Neutrophil (primary cell): ENCODE data around the gene GAREM2.

Experiments used
- H3K27ac ChIP-seq: fragments of 200-600 bp; sonication (generic); 2 replicates; pipeline ENCODE4 v1.5.1; 2016; ENCODE audit warnings: mild to moderate bottlenecking, moderate library complexity
- H3K27me3 ChIP-seq: fragments of 200-600 bp; sonication (generic); 2 replicates; pipeline ENCODE4 v1.6.0; 2016; ENCODE audit warnings: mild to moderate bottlenecking
- H3K36me3 ChIP-seq: fragments of 200-600 bp; sonication (generic); 2 replicates; pipeline ENCODE4 v1.5.1; 2017
- H3K4me1 ChIP-seq, 2 experiments: fragments of 200-600 bp in 1 of 2; sonication (generic) in 1 of 2; 1 replicate in 1 of 2; 2 replicates in 1 of 2; pipeline versions ENCODE4 v1.5.1 to v1.6.1; 2013 to 2016; ENCODE audit warnings: low read depth in 1 of 2, low read length in 1 of 2, mild to moderate bottlenecking in 1 of 2, moderate library complexity in 1 of 2; ENCODE audit not compliant: control insufficient read depth in 1 of 2, insufficient read depth in 1 of 2
- H3K4me3 ChIP-seq, 2 experiments: fragments of 200-600 bp in 1 of 2; sonication (generic) in 1 of 2; 1 replicate in 1 of 2; 2 replicates in 1 of 2; pipeline ENCODE4 v1.5.1; 2013 to 2016; ENCODE audit warnings: low read depth in 1 of 2, low read length in 1 of 2, mild to moderate bottlenecking in 1 of 2, moderate library complexity in 1 of 2
- H3K9me3 ChIP-seq: fragments of 200-600 bp; sonication (generic); 2 replicates; pipeline ENCODE4 v1.5.1; 2016
- CTCF ChIP-seq: fragments of 200-600 bp; sonication (generic); IDR thresholded peaks from 2 replicates; pipeline ENCODE4 v1.5.1; 2016; ENCODE audit warnings: antibody characterized with exemption

Gene GAREM2

DNA sequence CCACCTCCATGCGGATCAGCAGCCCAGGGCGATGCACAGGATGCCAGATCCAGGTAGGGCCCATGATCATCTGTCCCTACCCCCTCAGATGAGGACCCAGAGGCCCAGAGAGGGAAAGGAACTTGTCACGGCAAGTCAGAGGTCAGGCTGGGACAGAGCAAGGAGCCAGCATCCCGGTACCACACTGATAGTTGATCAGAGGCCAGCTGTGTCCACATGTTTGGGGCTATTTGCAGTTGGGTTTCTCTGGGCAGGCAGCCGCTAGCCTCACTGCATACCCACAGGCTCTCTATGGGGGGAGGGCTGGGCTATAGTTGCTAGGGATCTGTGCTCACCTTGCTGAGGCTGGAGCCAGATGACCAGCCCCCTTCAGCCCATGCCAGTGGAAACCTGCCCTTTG lies 9.6 kb downstream of the GAREM2 start:
- Histone ChIP-seq H3K27ac (no peak overlapping the region), H3K4me1 (peaks cover 16 to 21% of the 10 kb centered on the region in 2 experiments), H3K4me3 (no peak overlapping the region), H3K27me3 (peaks cover 92% of the 10 kb centered on the region), H3K9me3 (no peaks in the 10 kb centered on the region), H3K36me3 (no peaks in the 10 kb centered on the region)
- no peak for TF ChIP-seq CTCF

DNA sequence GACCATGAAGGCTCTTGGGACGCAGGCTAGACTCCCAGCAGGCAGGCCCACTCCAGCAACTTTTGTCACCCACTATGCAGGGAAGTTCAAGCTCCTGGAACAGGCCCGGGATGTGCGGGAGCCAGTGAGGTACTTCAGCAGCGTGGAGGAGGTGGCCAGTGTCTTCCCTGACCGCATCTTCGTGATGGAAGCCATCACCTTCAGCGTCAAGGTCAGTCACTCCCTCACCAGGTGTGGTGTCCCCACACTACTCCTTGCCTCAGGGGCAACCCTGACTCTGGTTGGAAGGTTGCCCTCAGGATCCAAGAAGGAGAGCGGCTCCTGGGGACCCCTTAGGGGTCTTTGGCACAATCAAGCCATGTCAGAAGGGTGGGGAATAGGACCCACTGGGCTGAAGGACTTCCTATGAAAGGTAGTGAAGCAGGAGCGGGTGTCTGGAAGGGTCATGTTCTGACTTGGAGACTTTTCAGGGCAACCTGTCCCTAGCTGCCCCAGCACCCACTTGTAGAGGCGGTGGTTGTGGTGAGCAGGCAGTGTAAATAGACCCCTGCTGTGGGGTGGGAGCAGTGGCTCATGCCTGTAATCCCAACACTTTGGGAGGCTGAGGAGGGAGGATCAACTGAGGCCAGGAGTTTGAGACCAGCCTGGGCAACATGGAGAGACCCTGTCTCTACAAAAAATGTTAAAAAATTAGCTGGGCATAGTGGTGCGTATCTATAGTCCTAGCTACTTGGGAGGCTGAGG lies 10.2 kb downstream of the GAREM2 start:
- no peak for TF ChIP-seq CTCF
- no peaks in the 10 kb centered on the region for H3K9me3 ChIP-seq
- H3K27ac ChIP-seq, result no peak overlapping the region
- no peaks in the 10 kb centered on the region for H3K36me3 ChIP-seq
- peaks cover 86% of the 10 kb centered on the region for H3K27me3 ChIP-seq
- H3K4me1 ChIP-seq, result peaks cover 16 to 21% of the 10 kb centered on the region in 2 experiments
- no peak overlapping the region for H3K4me3 ChIP-seq

DNA sequence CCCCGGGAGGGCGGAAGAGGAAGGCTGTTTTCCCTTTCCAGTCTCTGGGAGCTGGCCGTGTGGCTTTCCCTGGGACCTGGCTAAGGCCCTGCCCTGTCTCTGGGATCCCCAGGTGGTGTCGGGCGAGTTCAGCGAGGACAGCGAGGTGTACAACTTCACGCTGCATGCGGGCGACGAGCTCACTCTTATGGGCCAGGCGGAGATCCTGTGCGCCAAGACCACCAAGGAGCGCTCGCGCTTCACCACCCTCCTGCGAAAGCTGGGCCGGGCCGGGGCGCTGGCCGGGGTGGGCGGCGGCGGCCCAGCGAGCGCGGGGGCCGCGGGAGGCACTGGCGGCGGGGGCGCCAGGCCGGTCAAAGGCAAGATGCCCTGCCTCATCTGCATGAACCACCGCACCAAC lies 11.2 kb downstream of the GAREM2 start:
- H3K4me1 ChIP-seq, result peaks cover 13 to 15% of the 10 kb centered on the region in 2 experiments
- H3K27ac ChIP-seq, result no peak overlapping the region
- no peak for TF ChIP-seq CTCF
- H3K36me3 ChIP-seq, result no peaks in the 10 kb centered on the region
- peaks cover 75% of the 10 kb centered on the region for H3K27me3 ChIP-seq
- H3K9me3 ChIP-seq, result no peaks in the 10 kb centered on the region
- H3K4me3 ChIP-seq, result peak overlapping the region; percentile 55 to 59

DNA sequence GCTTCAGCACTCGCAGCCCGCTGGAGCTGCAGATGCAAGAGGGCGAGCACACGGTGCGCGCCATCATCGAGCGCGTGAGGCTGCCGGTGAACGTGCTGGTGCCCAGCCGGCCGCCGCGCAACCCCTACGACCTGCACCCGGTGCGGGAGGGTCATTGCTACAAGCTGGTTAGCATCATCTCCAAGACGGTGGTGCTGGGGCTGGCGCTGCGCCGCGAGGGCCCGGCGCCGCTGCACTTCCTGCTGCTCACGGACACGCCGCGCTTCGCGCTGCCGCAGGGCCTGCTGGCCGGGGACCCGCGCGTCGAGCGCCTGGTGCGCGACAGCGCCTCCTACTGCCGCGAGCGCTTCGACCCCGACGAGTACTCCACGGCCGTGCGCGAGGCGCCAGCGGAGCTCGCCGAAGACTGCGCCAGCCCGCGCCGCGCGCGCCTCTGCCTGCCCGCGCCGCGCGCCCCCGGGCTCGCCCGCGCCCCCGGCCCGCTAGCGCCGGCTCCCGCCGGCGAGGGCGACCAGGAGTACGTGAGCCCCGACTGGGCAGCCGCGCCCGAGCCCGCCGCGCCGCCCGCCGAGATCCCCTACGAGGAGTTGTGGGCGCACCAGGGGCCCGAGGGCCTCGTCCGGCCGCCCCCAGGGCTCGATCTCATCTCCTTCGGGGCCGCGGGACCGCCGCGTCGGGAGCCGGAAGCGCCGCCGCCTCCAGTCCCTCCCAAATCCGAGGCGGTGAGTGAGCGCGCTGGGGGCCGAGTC lies 11.8 kb downstream of the GAREM2 start:
- Histone ChIP-seq H3K27ac (no peak overlapping the region), H3K36me3 (peaks cover 5% of the 10 kb centered on the region), H3K9me3 (no peaks in the 10 kb centered on the region), H3K4me3 (peak overlapping the region; percentile 55 to 59), H3K4me1 (peaks cover 8 to 9% of the 10 kb centered on the region in 2 experiments), H3K27me3 (peaks cover 69% of the 10 kb centered on the region)
- TF ChIP-seq CTCF, result peak; percentile 53

- Histone ChIP-seq H3K27ac (no peak overlapping the region), H3K36me3 (peaks cover 12% of the 10 kb centered on the region), H3K4me3 (peak overlapping the region; percentile 50 to 59), H3K27me3 (peaks cover 62% of the 10 kb centered on the region), H3K9me3 (no peaks in the 10 kb centered on the region), H3K4me1 (peaks cover 8 to 9% of the 10 kb centered on the region in 2 experiments)
- TF ChIP-seq CTCF, result no peak
Observed at GRCh38 chr2:26185304-26185928, 12.5 kb downstream of the GAREM2 start.
